PFSK-1 (cell line): Measurements from ENCODE around the gene MYL7.

ENCODE experiments used
- POLR2AphosphoS5 ChIP-seq: IDR thresholded peaks from 2 replicates; pipeline ENCODE4 v1.6.1; 2012; ENCODE audit warnings: low read depth, mild to moderate bottlenecking, control low read depth, low read length, moderate library complexity
- REST ChIP-seq, 2 experiments: IDR thresholded peaks; 2 replicates each; pipeline versions ENCODE4 v1.6.1 to v1.8.0; 2011 to 2012; ENCODE audit warnings: low read depth in 2 of 2, low read length in 2 of 2, control low read depth in 1 of 2, inconsistent platforms in 1 of 2, mild to moderate bottlenecking in 1 of 2, moderate library complexity in 1 of 2; ENCODE audit not compliant: insufficient read depth in 1 of 2
- TAF1 ChIP-seq: IDR thresholded peaks from 2 replicates; pipeline ENCODE4 v1.6.1; 2012; ENCODE audit warnings: low read length, control low read depth, borderline replicate concordance; ENCODE audit not compliant: insufficient read depth

DNA sequence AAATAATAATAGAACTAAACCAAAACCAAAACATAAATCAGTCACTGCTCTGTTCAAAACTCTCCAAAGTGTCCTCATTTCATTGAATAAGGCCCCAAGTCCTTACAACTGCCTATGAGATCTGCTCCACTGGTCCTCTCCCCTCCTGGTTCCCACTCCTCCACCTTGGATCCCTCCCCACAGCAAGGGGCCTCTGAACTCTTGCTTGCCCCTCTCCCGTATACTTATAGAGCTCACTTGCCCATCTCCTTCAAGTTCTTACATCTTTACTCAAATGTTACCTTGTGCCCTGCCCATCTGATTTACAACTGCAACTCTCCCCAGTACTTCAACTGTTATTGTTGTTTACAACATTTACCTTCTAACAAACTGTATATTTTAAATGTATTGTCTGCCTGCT is 18.6 kb downstream of the MYL7 start:
- TF ChIP-seq POLR2AphosphoS5 (no peak; the same call in 1 of the 2 replicates), REST (IDR thresholded peaks at IDR 0.05; ENCODE audit: insufficient read depth in 1 of 2, low read depth in 2 of 2, low read length in 2 of 2) (no peak), TAF1 (no peak)
